CD14-positive monocyte (primary cell): Measurements from ENCODE around the gene UGT1A5. TPM values are rescaled to one million over a fixed set of nuclear protein-coding genes. Genes with fewer than 3 reads are reported as not detected.
A peak's percentile ranks its signal among the peaks of the same experiment; 100 is the strongest.

Source experiments
- DNase-seq, 3 donors: peaks; one replicate each; pipeline ENCODE4 v3.0.0-alpha.2; 2011 to 2022
- H2AFZ ChIP-seq: 2 replicates; pipeline ENCODE4 v1.6.0; 2012; ENCODE audit warnings: mild to moderate bottlenecking, low read depth, low read length, inconsistent platforms; ENCODE audit not compliant: insufficient read depth, poor library complexity, severe bottlenecking
- H3K27ac ChIP-seq, 2 donors: 1 replicate in 1 of 2; 2 replicates in 1 of 2; pipeline ENCODE4 v1.5.1; 2012 to 2013; ENCODE audit warnings: low read length in 2 of 2, control low read depth in 1 of 2, inconsistent platforms in 1 of 2, low read depth in 1 of 2, mild to moderate bottlenecking in 1 of 2
- H3K27me3 ChIP-seq, 2 donors: one replicate each; pipeline versions ENCODE4 v1.6.0 to v1.6.1; 2011 to 2013; ENCODE audit warnings: low read length in 2 of 2; ENCODE audit not compliant: control insufficient read depth in 2 of 2, insufficient read depth in 2 of 2
- H3K36me3 ChIP-seq, 2 donors: replicated peaks in 1 of 2; 1 replicate in 1 of 2; 2 replicates in 1 of 2; pipeline versions ENCODE4 v1.5.1 to v1.6.1; 2012 to 2013; ENCODE audit warnings: low read length in 2 of 2, control low read depth in 1 of 2, inconsistent platforms in 1 of 2, mild to moderate bottlenecking in 1 of 2; ENCODE audit not compliant: insufficient read depth in 2 of 2, control insufficient read depth in 1 of 2
- H3K4me1 ChIP-seq, 2 donors: 1 replicate in 1 of 2; 2 replicates in 1 of 2; pipeline versions ENCODE4 v1.5.1 to v1.6.1; 2012 to 2013; ENCODE audit warnings: low read length in 2 of 2, control low read depth in 1 of 2, inconsistent platforms in 1 of 2, mild to moderate bottlenecking in 1 of 2, moderate library complexity in 1 of 2; ENCODE audit not compliant: insufficient read depth in 2 of 2, control insufficient read depth in 1 of 2
- H3K4me2 ChIP-seq: replicated peaks from 2 replicates; pipeline ENCODE3; 2012; ENCODE audit warnings: low read length, moderate library complexity, mild to moderate bottlenecking; ENCODE audit not compliant: poor library complexity, severe bottlenecking; ENCODE audit errors: extremely low read depth
- H3K4me3 ChIP-seq, 3 experiments: fragments of 200-600 bp in 1 of 3; sonication (generic) in 1 of 3; replicated peaks in 1 of 3; 1 replicate in 2 of 3; 2 replicates in 1 of 3; pipeline ENCODE4 v1.5.1; 2011 to 2013; ENCODE audit warnings: low read length in 3 of 3, mild to moderate bottlenecking in 3 of 3, control low read depth in 2 of 3, low read depth in 2 of 3, inconsistent platforms in 1 of 3, moderate library complexity in 1 of 3
- H3K79me2 ChIP-seq: 2 replicates; pipeline ENCODE4 v1.6.0; 2012; ENCODE audit warnings: mild to moderate bottlenecking, control low read depth, inconsistent platforms, low read length, moderate library complexity; ENCODE audit not compliant: insufficient read depth
- H3K9ac ChIP-seq: 2 replicates; pipeline ENCODE4 v1.6.0; 2017; ENCODE audit warnings: low read length, mild to moderate bottlenecking; ENCODE audit not compliant: insufficient read depth, poor library complexity, severe bottlenecking
- H3K9me3 ChIP-seq, 2 donors: replicated peaks in 1 of 2; 1 replicate in 1 of 2; 2 replicates in 1 of 2; pipeline versions ENCODE4 v1.5.1 to v1.6.1; 2012 to 2013; ENCODE audit warnings: low read length in 2 of 2, control low read depth in 1 of 2; ENCODE audit not compliant: control insufficient read depth in 1 of 2, insufficient read depth in 1 of 2
- H4K20me1 ChIP-seq: 2 replicates; pipeline ENCODE4 v1.6.0; 2012; ENCODE audit warnings: mild to moderate bottlenecking, low read length, control low read depth, moderate library complexity; ENCODE audit not compliant: insufficient read depth
- H3K27ac Mint-ChIP-seq, 7 donors: one replicate each; pipeline ENCODE4 v1.8.0; 2020; ENCODE audit warnings: mild to moderate bottlenecking in 7 of 7, mixed read lengths in 7 of 7, moderate library complexity in 6 of 7, inconsistent platforms in 2 of 7
- H3K27me3 Mint-ChIP-seq, 3 donors: one replicate each; pipeline ENCODE4 v1.8.0; 2021 to 2022; ENCODE audit warnings: low read depth in 3 of 3, mild to moderate bottlenecking in 3 of 3, mixed read lengths in 3 of 3, moderate library complexity in 3 of 3, inconsistent platforms in 1 of 3
- H3K36me3 Mint-ChIP-seq, 2 donors: one replicate each; pipeline ENCODE4 v1.8.0; 2020; ENCODE audit warnings: mixed read lengths in 2 of 2, inconsistent platforms in 1 of 2, mild to moderate bottlenecking in 1 of 2
- H3K4me1 Mint-ChIP-seq: one replicate; pipeline ENCODE4 v1.8.0; 2020; ENCODE audit warnings: mild to moderate bottlenecking, mixed read lengths
- H3K4me3 Mint-ChIP-seq, 2 donors: one replicate each; pipeline ENCODE4 v1.8.0; 2020; ENCODE audit warnings: mild to moderate bottlenecking in 2 of 2, mixed read lengths in 2 of 2, moderate library complexity in 1 of 2
- H3K9me3 Mint-ChIP-seq, 7 donors: one replicate each; pipeline ENCODE4 v1.8.0; 2020 to 2022; ENCODE audit warnings: mixed read lengths in 7 of 7, mild to moderate bottlenecking in 6 of 7, moderate library complexity in 6 of 7, inconsistent platforms in 2 of 7
- WGBS: methylation state at CpG from one replicate; pipeline ENCODE4 v1.1.5; 2013; ENCODE audit warnings: missing lambda C conversion rate; ENCODE audit not compliant: insufficient coverage; 5-methylcytosine and 5-hydroxymethylcytosine counted together
- intact Hi-C, 2 donors: fragments of 100-400 bp; cut with micrococcal nuclease; formaldehyde crosslinking; loops; one replicate each; pipeline versions ENCODE4 v1.15.0 to v1.15.1; 2023
- polyA plus RNA-seq, 3 donors: library from polyadenylated mRNA; depleted of rRNA in 1 of 3; unstranded in 2 of 3; stranded (reverse) in 1 of 3; fragments of 300-500 nt in 2 of 3; fragments of >200 nt in 1 of 3; fragmentation: Illumina TruSeq in 2 of 3; gene quantifications; 1 replicate in 2 of 3; 2 replicates in 1 of 3; pipeline ENCODE4 v1.2.3, GENCODE V29; 2012 to 2021
- TF ChIP-seq, protein P1 (sequence below): fragments of 200-600 bp; IDR thresholded peaks from one replicate; pipeline ENCODE4 v1.8.0; 2022; ENCODE audit warnings: antibody characterized with exemption, mild to moderate bottlenecking

UGT1A5 gene
- polyA plus RNA-seq, 3 donors = not detected

DNA sequence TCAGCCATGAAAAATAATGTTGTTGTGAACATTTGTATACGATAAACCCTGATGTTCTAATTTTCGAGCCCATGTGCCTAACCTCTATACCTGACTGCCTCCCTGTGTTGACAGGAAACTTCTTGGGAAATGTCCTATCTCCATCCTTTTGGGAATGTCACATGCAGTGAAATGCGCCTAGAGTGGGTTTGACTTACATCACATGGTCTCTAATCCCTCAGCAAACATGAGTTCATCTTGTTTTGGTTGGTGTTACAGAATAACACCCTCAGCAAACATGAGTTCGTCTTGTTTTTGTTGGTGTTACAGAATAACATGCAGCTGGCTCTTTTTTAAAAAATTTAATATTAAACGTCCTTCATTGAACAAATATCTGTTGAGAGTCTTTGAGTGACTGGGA is 24.4 kb upstream of the UGT1A5 start:
- Mint-ChIP-seq H3K27ac (no peak overlapping the region), H3K4me1 (no peaks in the 10 kb centered on the region), H3K9me3 (peaks cover 0 to 5% (median 0%) of the 10 kb centered on the region in 7 donors), H3K27me3 (peaks cover 0 to 2% (median 0%) of the 10 kb centered on the region in 3 donors), H3K36me3 (no peaks in the 10 kb centered on the region), H3K4me3 (no peak overlapping the region)
- Histone ChIP-seq H3K4me2 (no peak overlapping the region), H3K79me2 (no peaks in the 10 kb centered on the region), H3K9ac (no peak overlapping the region), H3K4me1 (no peaks in the 10 kb centered on the region), H3K4me3 (no peak overlapping the region), H3K36me3 (no peaks in the 10 kb centered on the region), H2AFZ (no peak overlapping the region), H3K27ac (no peak overlapping the region), H4K20me1 (no peaks in the 10 kb centered on the region), H3K27me3 (no peaks in the 10 kb centered on the region), H3K9me3 (no peaks in the 10 kb centered on the region)
- 80% methylated on average over 1 of the region's 5 CpGs for WGBS
- intact Hi-C loops = no loop called here
- DNase-seq = no peak
- TF ChIP-seq, protein P1, sequence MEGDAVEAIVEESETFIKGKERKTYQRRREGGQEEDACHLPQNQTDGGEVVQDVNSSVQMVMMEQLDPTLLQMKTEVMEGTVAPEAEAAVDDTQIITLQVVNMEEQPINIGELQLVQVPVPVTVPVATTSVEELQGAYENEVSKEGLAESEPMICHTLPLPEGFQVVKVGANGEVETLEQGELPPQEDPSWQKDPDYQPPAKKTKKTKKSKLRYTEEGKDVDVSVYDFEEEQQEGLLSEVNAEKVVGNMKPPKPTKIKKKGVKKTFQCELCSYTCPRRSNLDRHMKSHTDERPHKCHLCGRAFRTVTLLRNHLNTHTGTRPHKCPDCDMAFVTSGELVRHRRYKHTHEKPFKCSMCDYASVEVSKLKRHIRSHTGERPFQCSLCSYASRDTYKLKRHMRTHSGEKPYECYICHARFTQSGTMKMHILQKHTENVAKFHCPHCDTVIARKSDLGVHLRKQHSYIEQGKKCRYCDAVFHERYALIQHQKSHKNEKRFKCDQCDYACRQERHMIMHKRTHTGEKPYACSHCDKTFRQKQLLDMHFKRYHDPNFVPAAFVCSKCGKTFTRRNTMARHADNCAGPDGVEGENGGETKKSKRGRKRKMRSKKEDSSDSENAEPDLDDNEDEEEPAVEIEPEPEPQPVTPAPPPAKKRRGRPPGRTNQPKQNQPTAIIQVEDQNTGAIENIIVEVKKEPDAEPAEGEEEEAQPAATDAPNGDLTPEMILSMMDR = no peak

DNA sequence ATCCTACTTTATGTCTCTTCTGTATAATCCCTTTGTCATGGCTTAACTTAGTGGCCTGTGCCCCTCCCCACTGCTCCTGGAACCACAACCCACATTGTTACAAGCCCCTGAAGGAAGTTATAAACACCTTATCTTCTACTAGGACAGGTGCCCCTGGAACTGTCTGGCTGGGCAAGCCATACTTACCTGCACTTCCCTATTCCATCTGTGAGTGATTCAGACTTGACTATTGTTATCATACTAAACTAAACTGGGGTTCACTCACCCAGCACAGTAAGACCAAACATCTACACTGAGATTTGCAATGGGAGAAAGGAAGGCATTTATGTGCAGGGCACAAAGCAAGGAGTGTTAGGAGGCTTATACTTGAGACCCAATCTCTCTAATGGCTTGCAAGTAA is 23.7 kb upstream of the UGT1A5 start:
- no peaks in the 10 kb centered on the region for H3K36me3 ChIP-seq
- peak overlapping the region in 1 of 7 donors; percentile 54 for H3K27ac Mint-ChIP-seq
- H3K4me2 ChIP-seq = no peak overlapping the region
- H3K4me1 ChIP-seq = no peaks in the 10 kb centered on the region
- no peak overlapping the region for H3K4me3 Mint-ChIP-seq
- intact Hi-C loops = no loop called here
- no peak overlapping the region for H3K9ac ChIP-seq
- no peak overlapping the region for H2AFZ ChIP-seq
- H3K27ac ChIP-seq = no peak overlapping the region
- H3K27me3 Mint-ChIP-seq = peaks cover 0 to 2% (median 0%) of the 10 kb centered on the region in 3 donors
- H3K4me1 Mint-ChIP-seq = no peaks in the 10 kb centered on the region
- no peak overlapping the region for H3K4me3 ChIP-seq
- no peaks in the 10 kb centered on the region for H3K9me3 ChIP-seq
- H3K36me3 Mint-ChIP-seq = no peaks in the 10 kb centered on the region
- no peaks in the 10 kb centered on the region for H3K27me3 ChIP-seq
- no peaks in the 10 kb centered on the region for H4K20me1 ChIP-seq
- no peaks in the 10 kb centered on the region for H3K79me2 ChIP-seq
- TF ChIP-seq, protein P1 = no peak
- H3K9me3 Mint-ChIP-seq = peaks cover 0 to 6% (median 0%) of the 10 kb centered on the region in 7 donors
- DNase-seq = no peak
